ENCODE results near the gene PRRC2C. TPM values are rescaled to one million over a fixed set of nuclear protein-coding genes. Genes with fewer than 3 reads are reported as not detected.

The PRRC2C gene
- total and polyA plus RNA-seq, 4 donors: 35.1 to 121 (median 80.4) TPM

DNA sequence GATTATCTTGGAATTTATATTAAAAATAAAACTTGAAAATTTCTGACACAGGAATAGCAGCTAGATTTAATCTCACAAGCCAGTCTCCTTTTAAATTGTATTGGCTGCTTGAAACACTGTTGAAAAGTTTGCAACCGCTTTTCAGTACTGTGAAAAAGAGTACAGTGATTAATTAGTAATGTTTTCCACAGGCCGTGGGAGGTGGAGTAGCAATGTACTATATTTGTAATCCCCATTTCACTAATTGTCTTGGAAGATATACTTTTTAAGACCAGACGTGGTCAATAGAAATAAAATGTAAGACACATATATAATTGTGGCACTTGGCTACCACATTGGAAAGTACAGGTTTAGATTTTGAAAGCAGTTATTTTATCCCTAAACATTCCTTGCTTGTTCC is 95.9 kb downstream of the PRRC2C start:
- DNase-seq (no peak), ATAC-seq (ENCODE audit: insufficient read depth, low FRiP score) (no peak)
- H3K9ac ChIP-seq (ENCODE audit: insufficient read depth in 1 of 2, low read length in 2 of 2): no peak overlapping the region
- TF ChIP-seq, protein P1, sequence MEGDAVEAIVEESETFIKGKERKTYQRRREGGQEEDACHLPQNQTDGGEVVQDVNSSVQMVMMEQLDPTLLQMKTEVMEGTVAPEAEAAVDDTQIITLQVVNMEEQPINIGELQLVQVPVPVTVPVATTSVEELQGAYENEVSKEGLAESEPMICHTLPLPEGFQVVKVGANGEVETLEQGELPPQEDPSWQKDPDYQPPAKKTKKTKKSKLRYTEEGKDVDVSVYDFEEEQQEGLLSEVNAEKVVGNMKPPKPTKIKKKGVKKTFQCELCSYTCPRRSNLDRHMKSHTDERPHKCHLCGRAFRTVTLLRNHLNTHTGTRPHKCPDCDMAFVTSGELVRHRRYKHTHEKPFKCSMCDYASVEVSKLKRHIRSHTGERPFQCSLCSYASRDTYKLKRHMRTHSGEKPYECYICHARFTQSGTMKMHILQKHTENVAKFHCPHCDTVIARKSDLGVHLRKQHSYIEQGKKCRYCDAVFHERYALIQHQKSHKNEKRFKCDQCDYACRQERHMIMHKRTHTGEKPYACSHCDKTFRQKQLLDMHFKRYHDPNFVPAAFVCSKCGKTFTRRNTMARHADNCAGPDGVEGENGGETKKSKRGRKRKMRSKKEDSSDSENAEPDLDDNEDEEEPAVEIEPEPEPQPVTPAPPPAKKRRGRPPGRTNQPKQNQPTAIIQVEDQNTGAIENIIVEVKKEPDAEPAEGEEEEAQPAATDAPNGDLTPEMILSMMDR (IDR thresholded peaks at IDR 0.05; ENCODE audit: control extremely low read depth, extremely low read depth): no peak
- H3K36me3 ChIP-seq (ENCODE audit: control insufficient read depth in 4 of 4, insufficient read depth in 4 of 4, low read length in 4 of 4): peaks cover 23 to 53% (median 38%) of the 10 kb centered on the region in 4 donors
- no peak overlapping the region for H3K4me3 ChIP-seq
- no peak overlapping the region for H3K27ac ChIP-seq (ENCODE audit: low read depth in 1 of 2, low read length in 1 of 2)
- no peaks in the 10 kb centered on the region for H3K9me3 ChIP-seq (ENCODE audit: control insufficient read depth in 4 of 4, insufficient read depth in 3 of 4, low read length in 3 of 4)
- H3K27me3 ChIP-seq (ENCODE audit: control insufficient read depth in 3 of 3, insufficient read depth in 3 of 3, low read length in 2 of 3): no peaks in the 10 kb centered on the region
- no peaks in the 10 kb centered on the region for H3K4me1 ChIP-seq (ENCODE audit: control insufficient read depth in 5 of 5, insufficient read depth in 5 of 5, low read length in 5 of 5)
- WGBS, 2 donors: 89 to 92% methylated on average over 3 of the region's 3 CpGs

DNA sequence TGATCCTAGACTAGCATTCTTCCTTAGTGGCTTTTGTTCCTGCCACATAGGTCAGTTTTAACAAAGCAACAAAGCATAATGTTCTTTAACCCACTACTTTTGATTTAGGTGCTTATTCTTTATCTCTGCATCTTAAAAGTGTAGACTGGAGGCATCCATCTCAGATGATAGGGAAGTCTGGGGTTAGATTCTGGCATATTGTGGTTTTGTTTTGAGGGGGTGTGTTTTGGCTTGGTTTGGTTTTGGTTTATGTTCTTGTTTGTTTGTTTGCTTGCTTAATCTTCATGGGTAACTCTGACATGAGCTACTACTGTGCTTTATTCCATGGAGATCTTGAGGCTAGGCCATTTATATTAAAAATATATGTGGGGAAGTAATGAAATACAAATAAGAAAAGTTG is 96.4 kb downstream of the PRRC2C start:
- no peak overlapping the region for H3K9ac ChIP-seq (ENCODE audit: insufficient read depth in 1 of 2, low read length in 2 of 2)
- DNase-seq: no peak
- H3K4me3 ChIP-seq: no peak overlapping the region
- TF ChIP-seq, protein P1 (IDR thresholded peaks at IDR 0.05; ENCODE audit: control extremely low read depth, extremely low read depth): no peak
- no peak for ATAC-seq (ENCODE audit: insufficient read depth, low FRiP score)
- H3K9me3 ChIP-seq (ENCODE audit: control insufficient read depth in 4 of 4, insufficient read depth in 3 of 4, low read length in 3 of 4): no peaks in the 10 kb centered on the region
- H3K27ac ChIP-seq (ENCODE audit: low read depth in 1 of 2, low read length in 1 of 2): no peak overlapping the region
- no peaks in the 10 kb centered on the region for H3K4me1 ChIP-seq (ENCODE audit: control insufficient read depth in 5 of 5, insufficient read depth in 5 of 5, low read length in 5 of 5)
- H3K36me3 ChIP-seq (ENCODE audit: control insufficient read depth in 4 of 4, insufficient read depth in 4 of 4, low read length in 4 of 4): peaks cover 21 to 51% (median 38%) of the 10 kb centered on the region in 4 donors
- no peaks in the 10 kb centered on the region for H3K27me3 ChIP-seq (ENCODE audit: control insufficient read depth in 3 of 3, insufficient read depth in 3 of 3, low read length in 2 of 3)

DNA sequence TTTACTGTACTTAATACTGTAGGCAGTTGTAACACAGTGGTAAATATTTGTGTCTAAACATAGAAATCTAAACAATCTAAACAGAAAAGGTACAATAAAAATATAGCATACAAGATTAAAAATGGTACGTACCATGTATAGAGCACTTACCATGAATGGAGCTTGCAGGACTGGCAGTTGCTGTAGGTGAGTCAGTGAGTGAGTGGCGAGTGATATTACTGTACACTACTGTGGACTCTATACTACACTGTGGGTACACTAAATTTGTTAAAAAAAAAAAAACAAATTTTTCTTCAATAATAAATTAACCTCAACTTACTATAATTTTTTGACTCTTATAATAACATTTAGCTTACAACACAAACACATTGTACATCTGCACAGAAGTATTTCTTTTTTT is 97.3 kb downstream of the PRRC2C start:
- ATAC-seq (ENCODE audit: insufficient read depth, low FRiP score): no peak

More for the DNA sequence above, 97.3 kb downstream of the PRRC2C start:
- Histone ChIP-seq H3K27ac (ENCODE audit: low read depth in 1 of 2, low read length in 1 of 2) (no peak overlapping the region), H3K27me3 (ENCODE audit: control insufficient read depth in 3 of 3, insufficient read depth in 3 of 3, low read length in 2 of 3) (no peaks in the 10 kb centered on the region), H3K36me3 (ENCODE audit: control insufficient read depth in 4 of 4, insufficient read depth in 4 of 4, low read length in 4 of 4) (peaks cover 23 to 53% (median 42%) of the 10 kb centered on the region in 4 donors), H3K9me3 (ENCODE audit: control insufficient read depth in 4 of 4, insufficient read depth in 3 of 4, low read length in 3 of 4) (no peaks in the 10 kb centered on the region), H3K4me3 (no peak overlapping the region), H3K4me1 (ENCODE audit: control insufficient read depth in 5 of 5, insufficient read depth in 5 of 5, low read length in 5 of 5) (no peaks in the 10 kb centered on the region), H3K9ac (ENCODE audit: insufficient read depth in 1 of 2, low read length in 2 of 2) (no peak overlapping the region)
- no peak for DNase-seq
- WGBS, 2 donors: 93 to 100% methylated on average over 2 of the region's 2 CpGs
- TF ChIP-seq, protein P1 (IDR thresholded peaks at IDR 0.05; ENCODE audit: control extremely low read depth, extremely low read depth): no peak
